Fibroblast of lung (primary cell): ENCODE data around the gene HK3. TPM values are rescaled to one million over a fixed set of nuclear protein-coding genes. Genes with fewer than 3 reads are reported as not detected.

ENCODE experiments used
- DNase-seq, 2 donors: peaks; one replicate each; pipeline versions ENCODE4 v3.0.0 to v3.0.0-alpha.2; 2010; ENCODE audit warnings: low read depth in 2 of 2
- H2AFZ ChIP-seq: 2 replicates; pipeline ENCODE4 v1.5.1; 2012; ENCODE audit warnings: low read length, control low read depth, inconsistent platforms
- H3K27ac ChIP-seq: 2 replicates; pipeline ENCODE4 v1.5.1; 2011; ENCODE audit warnings: low read length, control low read depth; ENCODE audit not compliant: insufficient read depth
- H3K27me3 ChIP-seq: 2 replicates; pipeline ENCODE4 v1.5.1; 2011; ENCODE audit warnings: mild to moderate bottlenecking, low read length; ENCODE audit not compliant: control insufficient read depth, insufficient read depth
- H3K36me3 ChIP-seq: 2 replicates; pipeline ENCODE4 v1.5.1; 2011; ENCODE audit warnings: low read length; ENCODE audit not compliant: control insufficient read depth, insufficient read depth
- H3K4me1 ChIP-seq: 2 replicates; pipeline ENCODE4 v1.5.1; 2011; ENCODE audit warnings: low read length; ENCODE audit not compliant: control insufficient read depth, insufficient read depth; ENCODE audit errors: extremely low read depth
- H3K4me2 ChIP-seq: 2 replicates; pipeline ENCODE4 v1.5.1; 2011; ENCODE audit warnings: low read length, control low read depth; ENCODE audit not compliant: insufficient read depth; ENCODE audit errors: extremely low read depth
- H3K4me3 ChIP-seq, 4 experiments: fragments of 200-600 bp in 1 of 4; sonication (generic) in 1 of 4; replicated peaks in 1 of 4; 2 replicates each; pipeline ENCODE4 v1.5.1; 2011 to 2016; ENCODE audit warnings: low read length in 4 of 4, low read depth in 3 of 4, mild to moderate bottlenecking in 3 of 4, control low read depth in 2 of 4, inconsistent platforms in 1 of 4, mixed read lengths in 1 of 4; ENCODE audit not compliant: insufficient read depth in 1 of 4; ENCODE audit errors: control extremely low read depth in 1 of 4
- H3K79me2 ChIP-seq: 2 replicates; pipeline ENCODE4 v1.5.1; 2012; ENCODE audit warnings: mild to moderate bottlenecking, low read length, inconsistent platforms; ENCODE audit not compliant: control insufficient read depth, insufficient read depth
- H3K9ac ChIP-seq: 2 replicates; pipeline ENCODE4 v1.5.1; 2011; ENCODE audit warnings: mild to moderate bottlenecking, low read length, control low read depth; ENCODE audit not compliant: insufficient read depth
- H3K9me3 ChIP-seq: 2 replicates; pipeline ENCODE4 v1.5.1; 2012; ENCODE audit warnings: low read depth, low read length; ENCODE audit not compliant: control insufficient read depth, insufficient read depth
- H4K20me1 ChIP-seq: 2 replicates; pipeline ENCODE4 v1.5.1; 2011; ENCODE audit warnings: low read length; ENCODE audit not compliant: control insufficient read depth, insufficient read depth; ENCODE audit errors: extremely low read depth
- EZH2 ChIP-seq: IDR thresholded peaks from 2 replicates; pipeline ENCODE4 v1.5.1; 2012; ENCODE audit warnings: low read length, control low read depth, mild to moderate bottlenecking; ENCODE audit errors: missing control alignments
- polyA plus RNA-seq, 2 donors: library from polyadenylated mRNA; depleted of rRNA in 1 of 2; stranded (reverse) in 1 of 2; unstranded in 1 of 2; fragments of >200 nt; gene quantifications; 2 replicates each; pipeline ENCODE4 v1.2.1, GENCODE V29; 2011 to 2012; ENCODE audit warnings: missing spikeins in 1 of 2
- total RNA-seq: library from RNA; depleted of rRNA; stranded (reverse); fragments of >200 nt; gene quantifications from 2 replicates; pipeline ENCODE4 v1.2.1, GENCODE V29; 2014
- TF ChIP-seq, protein P1 (sequence below), 2 donors: IDR thresholded peaks in 1 of 2; conservative IDR thresholded peaks in 1 of 2; 1 replicate in 1 of 2; 2 replicates in 1 of 2; pipeline ENCODE4 v1.5.1; 2011 to 2012; ENCODE audit warnings: low read length in 2 of 2, control low read depth in 1 of 2, inconsistent platforms in 1 of 2, low read depth in 1 of 2, mild to moderate bottlenecking in 1 of 2

Gene HK3
- total and polyA plus RNA-seq, 2 donors (not counting 1 experiment from before 2014, with no cell fraction given) = not detected

DNA sequence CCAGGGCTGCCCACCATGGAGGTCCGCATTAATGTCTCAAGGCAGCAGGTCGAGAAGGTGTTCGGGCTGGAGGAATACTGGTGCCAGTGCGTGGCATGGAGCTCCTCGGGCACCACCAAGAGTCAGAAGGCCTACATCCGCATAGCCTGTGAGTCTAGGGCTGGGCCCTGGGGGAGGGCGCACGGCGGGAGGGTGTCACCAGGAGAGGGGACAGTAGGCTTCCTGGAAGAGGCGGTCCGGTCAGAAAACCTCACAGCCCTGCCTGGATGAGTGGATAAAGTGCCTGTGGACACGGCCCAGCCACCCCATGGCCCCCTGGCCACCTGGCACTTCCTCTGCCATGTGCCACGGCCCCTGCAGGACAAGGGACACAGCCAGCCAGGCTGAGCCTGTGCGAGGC lies 31.0 kb downstream of the HK3 start:
- Histone ChIP-seq H4K20me1 (no peaks in the 10 kb centered on the region), H3K9ac (no peak overlapping the region), H3K27me3 (peaks cover 17% of the 10 kb centered on the region), H3K79me2 (no peaks in the 10 kb centered on the region), H2AFZ (no peak overlapping the region), H3K27ac (no peak overlapping the region), H3K9me3 (no peaks in the 10 kb centered on the region), H3K4me1 (no peaks in the 10 kb centered on the region), H3K4me3 (no peak overlapping the region), H3K36me3 (no peaks in the 10 kb centered on the region), H3K4me2 (no peak overlapping the region)
- DNase-seq = no peak
- TF ChIP-seq, protein P1, sequence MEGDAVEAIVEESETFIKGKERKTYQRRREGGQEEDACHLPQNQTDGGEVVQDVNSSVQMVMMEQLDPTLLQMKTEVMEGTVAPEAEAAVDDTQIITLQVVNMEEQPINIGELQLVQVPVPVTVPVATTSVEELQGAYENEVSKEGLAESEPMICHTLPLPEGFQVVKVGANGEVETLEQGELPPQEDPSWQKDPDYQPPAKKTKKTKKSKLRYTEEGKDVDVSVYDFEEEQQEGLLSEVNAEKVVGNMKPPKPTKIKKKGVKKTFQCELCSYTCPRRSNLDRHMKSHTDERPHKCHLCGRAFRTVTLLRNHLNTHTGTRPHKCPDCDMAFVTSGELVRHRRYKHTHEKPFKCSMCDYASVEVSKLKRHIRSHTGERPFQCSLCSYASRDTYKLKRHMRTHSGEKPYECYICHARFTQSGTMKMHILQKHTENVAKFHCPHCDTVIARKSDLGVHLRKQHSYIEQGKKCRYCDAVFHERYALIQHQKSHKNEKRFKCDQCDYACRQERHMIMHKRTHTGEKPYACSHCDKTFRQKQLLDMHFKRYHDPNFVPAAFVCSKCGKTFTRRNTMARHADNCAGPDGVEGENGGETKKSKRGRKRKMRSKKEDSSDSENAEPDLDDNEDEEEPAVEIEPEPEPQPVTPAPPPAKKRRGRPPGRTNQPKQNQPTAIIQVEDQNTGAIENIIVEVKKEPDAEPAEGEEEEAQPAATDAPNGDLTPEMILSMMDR (conservative IDR thresholded peaks at IDR 0.05 in 1 of 2, IDR thresholded peaks at IDR 0.05 in 1 of 2; ENCODE audit: low read depth in 1 of 2, low read length in 2 of 2) = no peak
- TF ChIP-seq EZH2 = no peak

DNA sequence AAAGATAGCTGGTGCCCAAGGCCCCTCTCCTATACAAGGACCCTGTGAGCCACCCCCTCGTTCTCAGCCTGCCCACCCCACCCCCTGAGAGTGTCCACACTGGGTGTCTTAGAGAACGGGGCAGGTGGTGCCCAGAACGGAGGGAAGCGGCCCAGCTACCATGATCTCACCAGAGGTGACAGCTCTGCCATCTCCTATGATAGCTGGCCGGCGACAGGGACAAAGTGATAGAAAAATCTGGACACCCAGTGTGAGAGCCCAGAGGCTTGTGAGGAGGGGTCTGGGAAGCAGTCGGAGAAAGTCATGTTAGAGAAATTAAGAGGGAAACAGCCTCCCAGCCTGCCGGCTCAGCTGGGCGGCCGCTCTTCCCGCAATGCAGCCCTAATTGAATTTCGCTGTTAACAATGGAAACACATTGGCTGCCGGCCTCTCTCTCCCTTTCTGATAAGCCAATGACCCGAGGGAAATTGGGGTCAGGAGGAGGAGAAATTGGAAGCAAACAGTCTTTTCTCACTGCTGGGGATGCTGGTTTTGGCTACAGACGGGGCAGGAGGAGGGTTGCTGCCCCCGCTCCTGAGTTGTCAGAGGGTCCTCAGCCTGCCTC lies 32.3 kb downstream of the HK3 start:
- Histone ChIP-seq H3K36me3 (no peaks in the 10 kb centered on the region), H3K27ac (no peak overlapping the region), H3K9ac (no peak overlapping the region), H3K4me3 (no peak overlapping the region), H2AFZ (no peak overlapping the region), H3K4me2 (no peak overlapping the region), H3K9me3 (no peaks in the 10 kb centered on the region), H3K27me3 (peaks cover 17% of the 10 kb centered on the region), H3K4me1 (no peaks in the 10 kb centered on the region), H4K20me1 (no peaks in the 10 kb centered on the region), H3K79me2 (no peaks in the 10 kb centered on the region)
- TF ChIP-seq EZH2 = no peak
- TF ChIP-seq, protein P1 (conservative IDR thresholded peaks at IDR 0.05 in 1 of 2, IDR thresholded peaks at IDR 0.05 in 1 of 2; ENCODE audit: low read depth in 1 of 2, low read length in 2 of 2) = no peak
- no peak for DNase-seq

DNA sequence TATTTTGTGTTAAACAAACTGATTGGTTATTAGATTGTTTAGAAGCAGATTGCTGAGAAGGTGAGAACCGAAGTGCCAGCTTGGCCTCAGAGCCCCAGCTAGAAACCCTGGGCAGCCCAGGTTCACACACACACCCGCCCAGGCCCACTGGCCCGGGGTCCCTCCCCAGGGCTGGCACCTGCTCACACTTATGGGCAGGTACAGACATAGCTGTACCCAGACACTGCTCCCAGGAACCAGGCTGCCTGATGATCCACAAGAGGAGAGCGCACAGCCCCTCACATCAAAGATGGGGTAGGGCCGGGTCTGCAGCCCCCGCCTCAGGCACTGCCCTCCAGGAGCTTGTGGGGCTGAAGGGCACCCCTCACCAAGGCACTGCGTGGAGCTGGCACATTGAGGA lies 33.2 kb downstream of the HK3 start:
- TF ChIP-seq, protein P1 (conservative IDR thresholded peaks at IDR 0.05 in 1 of 2, IDR thresholded peaks at IDR 0.05 in 1 of 2; ENCODE audit: low read depth in 1 of 2, low read length in 2 of 2) = no peak
- no peak for TF ChIP-seq EZH2
- Histone ChIP-seq H3K27ac (no peak overlapping the region), H3K36me3 (no peaks in the 10 kb centered on the region), H3K27me3 (peaks cover 17% of the 10 kb centered on the region), H3K9me3 (no peaks in the 10 kb centered on the region), H2AFZ (no peak overlapping the region), H3K9ac (no peak overlapping the region), H3K4me3 (no peak overlapping the region), H3K4me1 (no peaks in the 10 kb centered on the region), H3K79me2 (no peaks in the 10 kb centered on the region), H4K20me1 (no peaks in the 10 kb centered on the region), H3K4me2 (no peak overlapping the region)
- no peak for DNase-seq
